ENCODE results near the gene OSBPL2. TPM values are rescaled to one million over a fixed set of nuclear protein-coding genes. Genes with fewer than 3 reads are reported as not detected.

The OSBPL2 gene
- total and polyA plus RNA-seq, 10 donors: 9.2 to 81.7 (median 48.4) TPM

GRCh38 chr20:62337558-62338293, 99.4 kb downstream of the OSBPL2 start:
- H3K36me3 ChIP-seq: peaks cover 0 to 78% (median 17%) of the 10 kb centered on the region in 6 donors
- H3K27me3 ChIP-seq (replicated peaks in 1 of 7): no peaks in the 10 kb centered on the region
- DNase-seq: peak; percentile 90
- peak overlapping the region in 1 of 8 donors; percentile 32 for H3K4me3 ChIP-seq
- H3K4me1 ChIP-seq: peaks cover 6 to 53% (median 39%) of the 10 kb centered on the region in 6 donors
- H3K27ac ChIP-seq: peak overlapping the region in 7 of 8 donors; percentile 15 to 82 (median 79)
- intact Hi-C loops (cut with DNase I; ENCODE audit: low total_unique reads): no loop called here
- peaks cover 0 to 5% (median 0%) of the 10 kb centered on the region in 8 donors for H3K9me3 ChIP-seq
- WGBS, 5 donors: 53 to 67% (median 62%) methylated on average over 14 to 34 of the region's 34 CpGs
- TF ChIP-seq POLR2AphosphoS5 (IDR thresholded peaks at IDR 0.05) (peak; percentile 88 to 93 (median 92)), POLR2A (IDR thresholded peaks at IDR 0.05) (no peak)

- 71 to 92% (median 88%) methylated on average over 14 to 16 of the region's 16 CpGs for WGBS, 5 donors
- no peak for DNase-seq
- peak overlapping the region in 1 of 8 donors; percentile 32 for H3K4me3 ChIP-seq
- no peak for TF ChIP-seq CTCF (IDR thresholded peaks at IDR 0.05 in 8 of 11, conservative IDR thresholded peaks at IDR 0.05 in 3 of 11)
- TF ChIP-seq POLR2AphosphoS5 (IDR thresholded peaks at IDR 0.05): no peak
- no peak for TF ChIP-seq POLR2A (IDR thresholded peaks at IDR 0.05)
- H3K9me3 ChIP-seq: peaks cover 0 to 5% (median 0%) of the 10 kb centered on the region in 8 donors
- H3K27me3 ChIP-seq (replicated peaks in 1 of 7): no peaks in the 10 kb centered on the region
- peaks cover 6 to 53% (median 39%) of the 10 kb centered on the region in 6 donors for H3K4me1 ChIP-seq
- peaks cover 0 to 73% (median 12%) of the 10 kb centered on the region in 6 donors for H3K36me3 ChIP-seq
- intact Hi-C loops (cut with DNase I; ENCODE audit: low total_unique reads): no loop called here
- peak overlapping the region; percentile 3 to 82 (median 77) for H3K27ac ChIP-seq
Observed at GRCh38 chr20:62338294-62338620, 99.9 kb downstream of the OSBPL2 start.

GRCh38 chr20:62339647-62340062, 101.3 kb downstream of the OSBPL2 start:
- Histone ChIP-seq H3K27me3 (replicated peaks in 1 of 7) (no peaks in the 10 kb centered on the region), H3K27ac (peak overlapping the region in 7 of 8 donors; percentile 65 to 82 (median 79)), H3K36me3 (peaks cover 0 to 73% (median 5%) of the 10 kb centered on the region in 6 donors), H3K4me3 (peak overlapping the region in 2 of 8 donors; percentile 14 to 29), H3K4me1 (peaks cover 6 to 53% (median 39%) of the 10 kb centered on the region in 6 donors), H3K9me3 (peaks cover 0 to 5% (median 0%) of the 10 kb centered on the region in 8 donors)
- no peak for TF ChIP-seq POLR2A (IDR thresholded peaks at IDR 0.05)
- TF ChIP-seq CTCF (IDR thresholded peaks at IDR 0.05 in 8 of 11, conservative IDR thresholded peaks at IDR 0.05 in 3 of 11): no peak
- peak in 2 of 3 donors; percentile 67 to 70 for TF ChIP-seq POLR2AphosphoS5 (IDR thresholded peaks at IDR 0.05)
- 31 to 45% (median 41%) methylated on average over 13 to 14 of the region's 14 CpGs for WGBS, 5 donors
- no peak for DNase-seq
- intact Hi-C loops (cut with DNase I; ENCODE audit: low total_unique reads): no loop called here

- 81 to 92% (median 89%) methylated on average over 10 of the region's 10 CpGs for WGBS, 5 donors
Observed at GRCh38 chr20:62342910-62343309, 104.6 kb downstream of the OSBPL2 start.

More at GRCh38 chr20:62342910-62343309, 104.6 kb downstream of the OSBPL2 start:
- Histone ChIP-seq H3K4me1 (peaks cover 1 to 29% (median 21%) of the 10 kb centered on the region in 6 donors), H3K9me3 (peaks cover 0 to 5% (median 0%) of the 10 kb centered on the region in 8 donors), H3K4me3 (no peak overlapping the region), H3K36me3 (peaks cover 0 to 79% (median 3%) of the 10 kb centered on the region in 6 donors), H3K27me3 (replicated peaks in 1 of 7) (no peaks in the 10 kb centered on the region), H3K27ac (no peak overlapping the region)
- TF ChIP-seq POLR2A (IDR thresholded peaks at IDR 0.05) (no peak), CTCF (IDR thresholded peaks at IDR 0.05 in 8 of 11, conservative IDR thresholded peaks at IDR 0.05 in 3 of 11) (no peak), POLR2AphosphoS5 (IDR thresholded peaks at IDR 0.05) (no peak)
- DNase-seq: no peak
- intact Hi-C loops (cut with DNase I; ENCODE audit: low total_unique reads): no loop called here

All from spleen (tissue), 11 donors.